ENCODE measurements around the gene BCAN.

The BCAN gene

DNA sequence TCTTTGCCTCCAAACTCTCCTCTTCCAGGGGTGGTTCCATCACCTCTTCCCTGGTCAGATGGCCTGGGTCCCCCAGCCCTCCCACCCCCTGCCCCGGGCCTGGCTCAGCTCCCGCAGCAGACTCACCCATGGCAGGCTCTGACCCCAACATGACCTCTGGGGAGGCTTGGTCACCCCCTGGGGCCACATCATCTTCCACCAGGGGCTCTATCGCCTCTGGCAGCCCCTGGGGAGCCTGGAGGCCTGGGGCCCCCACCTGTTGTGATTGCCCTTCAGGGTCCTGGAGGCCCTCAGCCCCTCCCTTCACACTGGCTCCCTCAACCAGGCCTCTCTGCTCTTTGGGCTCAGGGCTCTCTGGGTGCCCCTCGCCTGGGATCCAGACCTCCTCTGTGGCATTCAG is 28.9 kb downstream of the BCAN start:
- no peaks in the 10 kb centered on the region for H3K27me3 ChIP-seq (ENCODE audit: control insufficient read depth in 1 of 2, insufficient read depth in 1 of 2, low read length in 2 of 2)
- H3K36me3 ChIP-seq (ENCODE audit: control insufficient read depth in 1 of 2, insufficient read depth in 2 of 2, low read depth in 1 of 2, low read length in 2 of 2): peaks cover 32 to 50% of the 10 kb centered on the region in 2 experiments
- H3K18ac ChIP-seq (ENCODE audit: low read depth in 1 of 2, low read length in 2 of 2): no peak overlapping the region
- H3K27ac ChIP-seq (ENCODE audit: low read length, poor library complexity, severe bottlenecking): no peak overlapping the region
- H2BK5ac ChIP-seq (ENCODE audit: low read depth, low read length, poor library complexity, severe bottlenecking): no peak overlapping the region
- no peak overlapping the region for H3K4me2 ChIP-seq (ENCODE audit: low read length, poor library complexity, severe bottlenecking)
- no peak overlapping the region for H2BK15ac ChIP-seq (ENCODE audit: low read depth, poor library complexity, severe bottlenecking)
- no peak for DNase-seq
- no peak overlapping the region for H2AFZ ChIP-seq (ENCODE audit: low read depth, low read length)
- no peak overlapping the region for H2AK5ac ChIP-seq (ENCODE audit: low read length, severe bottlenecking)
- H3K9me3 ChIP-seq (ENCODE audit: control insufficient read depth, low read length): no peaks in the 10 kb centered on the region
- no peak overlapping the region for H3K4ac ChIP-seq (ENCODE audit: low read depth in 1 of 2, low read length in 2 of 2)
- H2BK120ac ChIP-seq (ENCODE audit: low read depth, low read length): no peak overlapping the region
- peaks cover 13% of the 10 kb centered on the region for H3K79me1 ChIP-seq (replicated peaks; ENCODE audit: low read length, poor library complexity, severe bottlenecking)
- no peak overlapping the region for H3K23ac ChIP-seq (ENCODE audit: low read length in 2 of 2)
- H3K4me3 ChIP-seq (ENCODE audit: insufficient read depth in 1 of 2, low read depth in 1 of 2, low read length in 2 of 2): no peak overlapping the region
- peak overlapping the region in 1 of 2 experiments; percentile 44 for H3K14ac ChIP-seq (ENCODE audit: low read length in 2 of 2)
- peak overlapping the region in 1 of 2 experiments; percentile 21 for H2BK12ac ChIP-seq (ENCODE audit: low read length in 2 of 2)
- no peak overlapping the region for H4K8ac ChIP-seq (ENCODE audit: low read length)
- H4K91ac ChIP-seq (ENCODE audit: low read length): no peak overlapping the region
- no peak overlapping the region for H3K9ac ChIP-seq (ENCODE audit: low read length)
- peaks cover 41% of the 10 kb centered on the region for H3K4me1 ChIP-seq (ENCODE audit: control insufficient read depth, insufficient read depth, low read depth, low read length)
- 66% methylated on average over 4 of the region's 4 CpGs for WGBS

DNA sequence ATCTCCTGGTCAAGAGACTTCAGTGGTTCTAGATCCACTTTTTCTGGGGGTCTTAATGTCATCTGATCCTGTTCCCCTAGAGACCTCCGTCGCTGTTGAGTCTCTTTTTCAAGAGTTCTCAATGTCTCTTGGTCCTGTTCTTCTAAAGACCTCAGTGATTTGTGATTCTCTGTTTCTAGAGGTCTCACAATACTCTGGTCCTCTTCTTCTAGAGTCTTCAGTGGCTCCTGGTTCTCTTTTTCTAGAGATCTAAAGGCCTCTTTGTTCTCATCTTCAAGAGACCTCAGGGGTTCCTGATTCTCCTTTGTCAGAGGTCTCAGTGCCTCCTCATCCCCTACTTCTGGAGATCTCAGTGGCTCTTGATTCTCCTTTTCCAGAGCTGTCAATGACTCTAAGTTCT is 29.9 kb downstream of the BCAN start:
- Histone ChIP-seq H3K27ac (ENCODE audit: low read length, poor library complexity, severe bottlenecking) (no peak overlapping the region), H3K9me3 (ENCODE audit: control insufficient read depth, low read length) (no peaks in the 10 kb centered on the region), H2BK5ac (ENCODE audit: low read depth, low read length, poor library complexity, severe bottlenecking) (no peak overlapping the region), H3K14ac (ENCODE audit: low read length in 2 of 2) (no peak overlapping the region), H3K79me1 (replicated peaks; ENCODE audit: low read length, poor library complexity, severe bottlenecking) (peaks cover 13% of the 10 kb centered on the region), H2BK15ac (ENCODE audit: low read depth, poor library complexity, severe bottlenecking) (no peak overlapping the region), H3K36me3 (ENCODE audit: control insufficient read depth in 1 of 2, insufficient read depth in 2 of 2, low read depth in 1 of 2, low read length in 2 of 2) (peaks cover 32 to 50% of the 10 kb centered on the region in 2 experiments), H4K91ac (ENCODE audit: low read length) (no peak overlapping the region), H3K4me1 (ENCODE audit: control insufficient read depth, insufficient read depth, low read depth, low read length) (peaks cover 49% of the 10 kb centered on the region), H2BK12ac (ENCODE audit: low read length in 2 of 2) (no peak overlapping the region), H4K8ac (ENCODE audit: low read length) (no peak overlapping the region), H3K23ac (ENCODE audit: low read length in 2 of 2) (no peak overlapping the region), H2AK5ac (ENCODE audit: low read length, severe bottlenecking) (no peak overlapping the region), H2BK120ac (ENCODE audit: low read depth, low read length) (no peak overlapping the region), H3K27me3 (ENCODE audit: control insufficient read depth in 1 of 2, insufficient read depth in 1 of 2, low read length in 2 of 2) (no peaks in the 10 kb centered on the region), H2AFZ (ENCODE audit: low read depth, low read length) (no peak overlapping the region), H3K4me3 (ENCODE audit: insufficient read depth in 1 of 2, low read depth in 1 of 2, low read length in 2 of 2) (no peak overlapping the region), H3K9ac (ENCODE audit: low read length) (no peak overlapping the region), H3K18ac (ENCODE audit: low read depth in 1 of 2, low read length in 2 of 2) (no peak overlapping the region), H3K4ac (ENCODE audit: low read depth in 1 of 2, low read length in 2 of 2) (no peak overlapping the region), H3K4me2 (ENCODE audit: low read length, poor library complexity, severe bottlenecking) (no peak overlapping the region)
- WGBS: 93% methylated on average over 2 of the region's 2 CpGs
- no peak for DNase-seq

DNA sequence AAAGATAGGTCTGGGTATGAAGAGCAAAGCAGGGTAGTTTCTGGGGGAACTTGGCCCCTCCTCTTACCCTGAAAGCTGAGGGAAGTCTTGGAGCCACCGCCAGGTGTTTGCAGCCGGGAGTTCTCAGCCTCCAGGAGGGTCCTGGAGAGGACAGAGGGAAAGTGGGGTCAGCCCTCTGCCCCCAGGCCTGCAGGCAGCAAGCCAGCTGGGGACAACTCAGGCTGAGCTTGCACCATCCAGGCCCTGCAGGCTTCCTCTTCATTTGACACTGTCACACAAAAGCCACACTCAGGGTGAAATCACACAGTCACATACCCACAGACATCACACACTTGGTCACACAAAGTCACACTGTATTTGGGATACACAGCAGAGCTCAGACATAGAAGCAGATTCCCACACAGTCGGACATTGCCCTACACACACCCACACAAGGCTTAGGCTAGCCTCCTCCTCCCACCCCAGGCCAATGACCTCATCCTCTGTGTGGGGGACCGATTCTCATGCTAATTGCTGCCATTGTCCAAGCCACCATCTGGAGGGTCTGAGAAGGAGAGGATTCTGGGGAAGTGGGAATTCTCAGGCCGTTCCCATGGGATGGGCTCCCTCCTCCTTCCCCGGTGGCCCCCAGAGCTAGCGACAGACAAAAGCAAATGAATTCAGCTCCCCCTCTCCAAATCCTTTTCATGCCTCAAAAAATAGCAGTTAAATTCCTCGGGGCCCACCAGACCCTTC is 31.6 kb downstream of the BCAN start:
- no peak overlapping the region for H2AFZ ChIP-seq (ENCODE audit: low read depth, low read length)
- H2BK5ac ChIP-seq (ENCODE audit: low read depth, low read length, poor library complexity, severe bottlenecking): no peak overlapping the region
- 47% methylated on average over 8 of the region's 8 CpGs for WGBS

DNA sequence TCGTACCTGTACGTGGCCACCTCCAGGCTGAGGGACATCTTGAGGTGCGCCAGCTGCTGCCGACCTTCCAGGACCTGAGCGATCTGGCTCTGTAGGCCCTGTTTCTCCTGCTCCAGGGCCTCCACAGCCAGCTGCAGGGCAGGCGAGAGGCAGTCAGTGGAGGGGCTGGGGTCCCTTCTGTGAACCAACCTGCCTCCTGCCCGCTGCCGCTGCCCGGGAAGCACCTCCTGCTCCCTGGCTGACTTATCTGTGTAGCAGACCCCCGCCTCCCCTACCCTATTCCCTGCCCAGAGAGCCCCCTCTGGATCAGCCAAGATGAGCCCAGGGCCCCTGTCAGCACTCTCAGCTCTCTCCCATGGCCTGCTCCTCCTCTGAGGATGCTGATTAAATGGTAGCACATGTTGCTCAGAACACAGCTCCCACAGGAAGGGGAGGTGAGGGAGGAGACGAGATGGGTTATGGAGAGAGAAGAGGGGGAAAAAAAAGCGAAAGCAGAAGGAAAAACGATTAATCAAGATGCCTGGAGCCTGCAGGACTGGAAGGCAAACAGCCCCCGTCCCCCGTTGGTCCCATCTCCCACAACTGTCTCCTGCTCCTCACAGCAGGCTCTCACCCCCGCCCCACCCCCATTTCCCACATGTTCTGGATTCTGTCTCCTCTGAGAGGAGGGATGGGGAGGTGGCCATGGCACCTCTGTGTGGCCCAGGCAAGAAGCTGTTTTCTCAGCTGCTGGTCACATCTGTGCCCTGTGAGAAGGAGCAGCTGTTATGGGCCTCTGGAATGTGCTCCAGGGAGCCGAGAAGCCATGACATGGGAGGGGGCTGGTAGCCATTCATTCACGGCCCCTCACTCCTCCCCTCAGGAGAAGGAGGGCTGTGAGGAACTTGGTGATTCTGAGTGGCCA is 33.5 kb downstream of the BCAN start:
- Histone ChIP-seq H2BK5ac (ENCODE audit: low read depth, low read length, poor library complexity, severe bottlenecking) (no peak overlapping the region), H2BK120ac (ENCODE audit: low read depth, low read length) (peak overlapping the region; percentile 81), H2BK12ac (ENCODE audit: low read length in 2 of 2) (peak overlapping the region in 1 of 2 experiments; percentile 27), H2BK15ac (ENCODE audit: low read depth, poor library complexity, severe bottlenecking) (no peak overlapping the region), H3K79me1 (replicated peaks; ENCODE audit: low read length, poor library complexity, severe bottlenecking) (peaks cover 13% of the 10 kb centered on the region), H3K18ac (ENCODE audit: low read depth in 1 of 2, low read length in 2 of 2) (peak overlapping the region; percentile 88 to 99), H3K36me3 (ENCODE audit: control insufficient read depth in 1 of 2, insufficient read depth in 2 of 2, low read depth in 1 of 2, low read length in 2 of 2) (peaks cover 32 to 33% of the 10 kb centered on the region in 2 experiments), H3K9me3 (ENCODE audit: control insufficient read depth, low read length) (no peaks in the 10 kb centered on the region), H4K91ac (ENCODE audit: low read length) (peak overlapping the region; percentile 3), H3K23ac (ENCODE audit: low read length in 2 of 2) (peak overlapping the region in 1 of 2 experiments; percentile 73), H3K4me3 (ENCODE audit: insufficient read depth in 1 of 2, low read depth in 1 of 2, low read length in 2 of 2) (peak overlapping the region; percentile 62 to 74), H2AK5ac (ENCODE audit: low read length, severe bottlenecking) (peak overlapping the region; percentile 10), H3K27ac (ENCODE audit: low read length, poor library complexity, severe bottlenecking) (peak overlapping the region; percentile 35), H3K4me2 (ENCODE audit: low read length, poor library complexity, severe bottlenecking) (peak overlapping the region; percentile 79), H3K14ac (ENCODE audit: low read length in 2 of 2) (peak overlapping the region in 1 of 2 experiments; percentile 82), H2AFZ (ENCODE audit: low read depth, low read length) (no peak overlapping the region), H3K4ac (ENCODE audit: low read depth in 1 of 2, low read length in 2 of 2) (peak overlapping the region; percentile 38 to 97), H3K9ac (ENCODE audit: low read length) (peak overlapping the region; percentile 76), H3K4me1 (ENCODE audit: control insufficient read depth, insufficient read depth, low read depth, low read length) (peaks cover 45% of the 10 kb centered on the region), H4K8ac (ENCODE audit: low read length) (peak overlapping the region; percentile 10), H3K27me3 (ENCODE audit: control insufficient read depth in 1 of 2, insufficient read depth in 1 of 2, low read length in 2 of 2) (peaks cover 0 to 14% of the 10 kb centered on the region in 2 experiments)
- DNase-seq: peak; percentile 62
- 73% methylated on average over 10 of the region's 18 CpGs for WGBS

More for the DNA sequence above, 31.6 kb downstream of the BCAN start:
- no peak overlapping the region for H3K4me2 ChIP-seq (ENCODE audit: low read length, poor library complexity, severe bottlenecking)
- no peak overlapping the region for H4K8ac ChIP-seq (ENCODE audit: low read length)
- H3K14ac ChIP-seq (ENCODE audit: low read length in 2 of 2): peak overlapping the region in 1 of 2 experiments; percentile 86
- no peak overlapping the region for H3K23ac ChIP-seq (ENCODE audit: low read length in 2 of 2)
- peaks cover 0 to 1% of the 10 kb centered on the region in 2 experiments for H3K27me3 ChIP-seq (ENCODE audit: control insufficient read depth in 1 of 2, insufficient read depth in 1 of 2, low read length in 2 of 2)
- H2BK12ac ChIP-seq (ENCODE audit: low read length in 2 of 2): peak overlapping the region in 1 of 2 experiments; percentile 23
- H3K79me1 ChIP-seq (replicated peaks; ENCODE audit: low read length, poor library complexity, severe bottlenecking): peaks cover 13% of the 10 kb centered on the region
- no peak overlapping the region for H3K9ac ChIP-seq (ENCODE audit: low read length)
- DNase-seq: peak; percentile 63
- no peak overlapping the region for H2BK120ac ChIP-seq (ENCODE audit: low read depth, low read length)
- peak overlapping the region in 1 of 2 experiments; percentile 29 for H3K4ac ChIP-seq (ENCODE audit: low read depth in 1 of 2, low read length in 2 of 2)
- H2AK5ac ChIP-seq (ENCODE audit: low read length, severe bottlenecking): no peak overlapping the region
- H3K36me3 ChIP-seq (ENCODE audit: control insufficient read depth in 1 of 2, insufficient read depth in 2 of 2, low read depth in 1 of 2, low read length in 2 of 2): peaks cover 32 to 49% of the 10 kb centered on the region in 2 experiments
- peak overlapping the region; percentile 82 for H2BK15ac ChIP-seq (ENCODE audit: low read depth, poor library complexity, severe bottlenecking)
- H4K91ac ChIP-seq (ENCODE audit: low read length): no peak overlapping the region
- no peak overlapping the region for H3K4me3 ChIP-seq (ENCODE audit: insufficient read depth in 1 of 2, low read depth in 1 of 2, low read length in 2 of 2)
- H3K27ac ChIP-seq (ENCODE audit: low read length, poor library complexity, severe bottlenecking): no peak overlapping the region
- peak overlapping the region in 1 of 2 experiments; percentile 51 for H3K18ac ChIP-seq (ENCODE audit: low read depth in 1 of 2, low read length in 2 of 2)
- H3K4me1 ChIP-seq (ENCODE audit: control insufficient read depth, insufficient read depth, low read depth, low read length): peaks cover 51% of the 10 kb centered on the region
- no peaks in the 10 kb centered on the region for H3K9me3 ChIP-seq (ENCODE audit: control insufficient read depth, low read length)
